Left ventricle myocardium inferior (tissue), 1 donor: ENCODE results near the gene DDX43. TPM values are rescaled to one million over a fixed set of nuclear protein-coding genes. Genes with fewer than 3 reads are reported as not detected.

Source experiments
- DNase-seq: peaks from one replicate; pipeline ENCODE4 v3.0.0-alpha.2; 2020
- H3K27ac ChIP-seq: fragments of 200-600 bp; replicated peaks from 2 replicates; pipeline ENCODE4 v1.8.0; 2021
- H3K27me3 ChIP-seq: fragments of 200-600 bp; 2 replicates; pipeline ENCODE4 v1.8.0; 2021; ENCODE audit warnings: low read depth
- H3K36me3 ChIP-seq: fragments of 200-600 bp; 2 replicates; pipeline ENCODE4 v1.8.0; 2021
- H3K4me1 ChIP-seq: fragments of 200-600 bp; 2 replicates; pipeline ENCODE4 v1.8.0; 2021
- H3K4me3 ChIP-seq: fragments of 200-600 bp; 2 replicates; pipeline ENCODE4 v1.8.0; 2021; ENCODE audit warnings: mild to moderate bottlenecking, moderate library complexity
- H3K9me3 ChIP-seq: fragments of 200-600 bp; replicated peaks from 2 replicates; pipeline ENCODE4 v1.8.0; 2021
- CTCF ChIP-seq: fragments of 200-600 bp; IDR thresholded peaks from 2 replicates; pipeline ENCODE4 v1.8.0; 2021; ENCODE audit warnings: antibody characterized with exemption, mild to moderate bottlenecking, borderline replicate concordance
- intact Hi-C: fragments of 100-400 bp; cut with micrococcal nuclease; formaldehyde crosslinking; loops from one replicate; pipeline ENCODE4 v1.11.0; 2022
- total RNA-seq: library from RNA; stranded (reverse); fragmentation: NEBNext Ultra II Directional; extraction: Animal tissue kit (Norgen Biotek cat#: 25700); gene quantifications from one replicate; pipeline ENCODE4 v1.2.1, GENCODE V29; 2021
- donor health status: DM: no; HTN: yes; CAD: no; lungs with severe emphysema.

DDX43 gene
- total RNA-seq, 1 donor from 2014 or later = 0.41 TPM

GRCh38 chr6:73362869-73363536 lies 31.6 kb upstream of the DDX43 start:
- intact Hi-C loops = no loop called here
- no peak for TF ChIP-seq CTCF
- no peaks in the 10 kb centered on the region for H3K4me1 ChIP-seq

DNA sequence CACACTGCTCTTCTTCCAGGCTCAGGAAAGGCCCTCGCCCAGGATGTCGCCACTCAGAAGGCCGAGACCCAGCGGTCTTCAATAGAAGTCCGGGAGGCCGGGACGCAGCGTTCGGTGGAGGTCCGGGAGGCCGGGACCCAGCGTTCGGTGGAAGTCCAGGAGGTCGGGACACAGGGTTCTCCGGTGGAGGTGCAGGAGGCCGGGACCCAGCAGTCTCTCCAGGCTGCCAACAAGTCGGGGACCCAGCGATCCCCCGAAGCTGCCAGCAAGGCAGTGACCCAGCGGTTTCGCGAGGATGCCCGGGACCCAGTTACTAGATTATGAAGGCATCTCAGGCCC lies 31.1 kb upstream of the DDX43 start:
- peaks cover 11% of the 10 kb centered on the region for H3K27me3 ChIP-seq
- no peak overlapping the region for H3K4me3 ChIP-seq
- H3K4me1 ChIP-seq = no peaks in the 10 kb centered on the region
- DNase-seq = no peak
- H3K9me3 ChIP-seq = no peaks in the 10 kb centered on the region
- TF ChIP-seq CTCF = no peak
- intact Hi-C loops = no loop called here
- H3K27ac ChIP-seq = no peak overlapping the region
- H3K36me3 ChIP-seq = no peaks in the 10 kb centered on the region

More at GRCh38 chr6:73362869-73363536, 31.6 kb upstream of the DDX43 start:
- no peaks in the 10 kb centered on the region for H3K36me3 ChIP-seq
- no peak overlapping the region for H3K4me3 ChIP-seq
- no peak for DNase-seq
- H3K9me3 ChIP-seq = no peaks in the 10 kb centered on the region
- peaks cover 11% of the 10 kb centered on the region for H3K27me3 ChIP-seq
- H3K27ac ChIP-seq = no peak overlapping the region

DNA sequence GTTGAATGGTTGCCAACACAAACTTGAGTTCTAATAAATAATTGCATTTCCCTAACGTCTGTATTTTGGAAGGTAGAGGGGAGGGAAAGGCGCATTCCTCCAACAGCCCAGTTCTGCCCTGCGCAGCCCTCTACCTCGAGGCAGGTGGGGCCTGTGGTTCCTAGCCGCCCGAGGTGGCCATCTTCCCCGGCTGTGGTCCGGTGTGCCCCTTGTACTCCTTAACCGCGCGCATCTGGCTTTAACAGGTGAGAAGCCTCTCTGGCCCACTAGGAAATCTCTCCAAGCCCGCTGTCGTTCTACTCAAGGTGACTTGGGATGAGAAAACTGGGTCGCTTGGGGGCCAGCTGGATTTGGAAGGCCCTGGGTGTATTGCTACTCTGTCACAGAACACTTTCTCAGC lies 30.5 kb upstream of the DDX43 start:
- Histone ChIP-seq H3K36me3 (no peaks in the 10 kb centered on the region), H3K4me1 (no peaks in the 10 kb centered on the region), H3K27me3 (peaks cover 11% of the 10 kb centered on the region), H3K27ac (no peak overlapping the region), H3K9me3 (no peaks in the 10 kb centered on the region), H3K4me3 (no peak overlapping the region)
- intact Hi-C loops = no loop called here
- no peak for TF ChIP-seq CTCF
- DNase-seq = no peak

- intact Hi-C loops = no loop called here
- no peaks in the 10 kb centered on the region for H3K4me1 ChIP-seq
- H3K36me3 ChIP-seq = no peaks in the 10 kb centered on the region
- H3K9me3 ChIP-seq = no peaks in the 10 kb centered on the region
- no peak overlapping the region for H3K27ac ChIP-seq
- H3K27me3 ChIP-seq = peaks cover 11% of the 10 kb centered on the region
- TF ChIP-seq CTCF = no peak
- no peak for DNase-seq
- H3K4me3 ChIP-seq = no peak overlapping the region
Observed at GRCh38 chr6:73364549-73364948, 30.1 kb upstream of the DDX43 start.

DNA sequence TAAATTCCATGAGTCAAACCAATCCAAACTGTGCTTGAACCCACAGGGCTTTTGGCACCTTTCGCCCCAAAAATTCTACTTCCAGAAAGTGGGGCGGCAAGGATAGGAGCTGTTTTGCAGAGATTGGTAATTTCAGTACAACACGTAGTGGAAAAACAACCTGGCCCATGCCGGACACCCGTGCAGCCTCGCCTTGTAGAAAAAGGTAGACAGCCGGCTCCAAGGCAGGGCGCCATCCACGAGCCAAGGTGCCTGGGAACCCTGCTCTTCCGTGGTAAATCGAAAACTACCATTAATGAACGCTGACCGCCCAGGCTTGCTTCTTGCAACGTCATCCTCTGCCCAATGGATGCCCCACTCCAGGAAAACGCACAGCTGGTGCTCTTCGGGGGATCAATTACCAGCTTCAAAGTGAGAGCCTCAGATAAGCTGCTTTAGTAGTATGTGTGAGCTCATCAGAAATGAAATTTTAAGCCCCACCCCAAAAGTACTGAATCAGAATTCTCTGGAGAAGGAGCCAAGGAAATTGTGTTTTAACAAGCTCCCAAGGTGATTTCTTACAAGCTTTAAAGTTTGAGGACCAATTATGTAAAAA lies 26.8 kb upstream of the DDX43 start:
- TF ChIP-seq CTCF = no peak
- H3K9me3 ChIP-seq = peaks cover 18% of the 10 kb centered on the region
- H3K27me3 ChIP-seq = peaks cover 11% of the 10 kb centered on the region
- H3K4me1 ChIP-seq = no peaks in the 10 kb centered on the region
- H3K27ac ChIP-seq = no peak overlapping the region
- H3K4me3 ChIP-seq = no peak overlapping the region
- intact Hi-C loops = no loop called here
- no peak for DNase-seq
- H3K36me3 ChIP-seq = no peaks in the 10 kb centered on the region
